Endothelial cell (in vitro differentiated cells): Measurements from ENCODE around the gene OR2G6. TPM values are rescaled to one million over a fixed set of nuclear protein-coding genes. Genes with fewer than 3 reads are reported as not detected.
"Not testable (repeated sequence)": the region's sequence is repeated elsewhere in the genome, so short reads cannot be mapped to it uniquely, and the experiment has no call there.

Experiments
- DNase-seq: peaks from one replicate; pipeline ENCODE4 v3.0.0; 2021; ENCODE audit warnings: low spot score
- H3K27ac Mint-ChIP-seq: one replicate; pipeline ENCODE4 v1.8.0; 2021; ENCODE audit warnings: mixed read lengths, inconsistent platforms; ENCODE audit not compliant: unreplicated experiment
- H3K27me3 Mint-ChIP-seq: one replicate; pipeline ENCODE4 v1.8.0; 2021; ENCODE audit warnings: mild to moderate bottlenecking, moderate library complexity, mixed read lengths, inconsistent platforms; ENCODE audit not compliant: unreplicated experiment
- H3K36me3 Mint-ChIP-seq: one replicate; pipeline ENCODE4 v1.8.0; 2021; ENCODE audit warnings: mild to moderate bottlenecking, low read depth, mixed read lengths, inconsistent platforms; ENCODE audit not compliant: unreplicated experiment
- H3K4me1 Mint-ChIP-seq: one replicate; pipeline ENCODE4 v1.8.0; 2021; ENCODE audit warnings: mild to moderate bottlenecking, mixed read lengths, inconsistent platforms; ENCODE audit not compliant: unreplicated experiment
- H3K4me3 Mint-ChIP-seq: one replicate; pipeline ENCODE4 v1.8.0; 2021; ENCODE audit warnings: mild to moderate bottlenecking, mixed read lengths, inconsistent platforms; ENCODE audit not compliant: unreplicated experiment
- H3K9me3 Mint-ChIP-seq: one replicate; pipeline ENCODE4 v1.8.0; 2021; ENCODE audit warnings: mixed read lengths, inconsistent platforms; ENCODE audit not compliant: unreplicated experiment
- CTCF ChIP-seq: fragments of 200-600 bp; sonication (generic); IDR thresholded peaks from one replicate; pipeline ENCODE4 v1.5.0; 2021; ENCODE audit warnings: antibody characterized with exemption; ENCODE audit not compliant: unreplicated experiment
- total RNA-seq: library from RNA; stranded (reverse); fragmentation: NEBNext Ultra II Directional; extraction: Animal tissue kit (Norgen Biotek cat#: 25700); gene quantifications from one replicate; pipeline ENCODE4 v1.2.1, GENCODE V29; 2021; ENCODE audit not compliant: unreplicated experiment

Gene OR2G6
- total RNA-seq, 1 donor from 2014 or later: not detected

GRCh38 chr1:248521856-248522255, 14.0 kb downstream of the OR2G6 start:
- Mint-ChIP-seq H3K27me3 (no peaks in the 10 kb centered on the region), H3K4me3 (no peak overlapping the region), H3K9me3 (peaks cover 10% of the 10 kb centered on the region), H3K27ac (no peak overlapping the region), H3K4me1 (no peaks in the 10 kb centered on the region), H3K36me3 (no peaks in the 10 kb centered on the region)
- no peak for DNase-seq
- no peak for TF ChIP-seq CTCF

GRCh38 chr1:248537449-248537848, 29.6 kb downstream of the OR2G6 start:
- not testable (repeated sequence) for H3K36me3 Mint-ChIP-seq, H3K27ac Mint-ChIP-seq, H3K27me3 Mint-ChIP-seq, H3K4me3 Mint-ChIP-seq, H3K9me3 Mint-ChIP-seq, H3K4me1 Mint-ChIP-seq, DNase-seq

- not testable (repeated sequence) for H3K9me3 Mint-ChIP-seq, H3K4me3 Mint-ChIP-seq, H3K4me1 Mint-ChIP-seq, DNase-seq, H3K27me3 Mint-ChIP-seq, H3K36me3 Mint-ChIP-seq, H3K27ac Mint-ChIP-seq
These were observed 39.5 kb downstream of the OR2G6 start for GRCh38 chr1:248547383-248547782.

- not testable (repeated sequence) for H3K4me1 Mint-ChIP-seq, H3K27ac Mint-ChIP-seq, H3K9me3 Mint-ChIP-seq, H3K36me3 Mint-ChIP-seq, DNase-seq, H3K27me3 Mint-ChIP-seq, H3K4me3 Mint-ChIP-seq
These were observed 43.2 kb downstream of the OR2G6 start for GRCh38 chr1:248551027-248551426.

GRCh38 chr1:248562672-248563071, 54.8 kb downstream of the OR2G6 start, which contains the start of gene OR2T29:
Gene OR2T29 (minus strand): TSS chr1:248562772. CDS start chr1:248559491, 3,281 bp downstream.
- H3K9me3 Mint-ChIP-seq, DNase-seq, H3K27me3 Mint-ChIP-seq, H3K4me3 Mint-ChIP-seq, H3K36me3 Mint-ChIP-seq, H3K4me1 Mint-ChIP-seq, H3K27ac Mint-ChIP-seq: not testable (repeated sequence)

GRCh38 chr1:248565530-248566373, 57.9 kb downstream of the OR2G6 start:
- not testable (repeated sequence) for DNase-seq, H3K4me1 Mint-ChIP-seq, H3K27ac Mint-ChIP-seq, H3K36me3 Mint-ChIP-seq, H3K27me3 Mint-ChIP-seq, H3K9me3 Mint-ChIP-seq, H3K4me3 Mint-ChIP-seq

GRCh38 chr1:248569049-248569448, 61.2 kb downstream of the OR2G6 start:
- H3K4me3 Mint-ChIP-seq, DNase-seq, H3K9me3 Mint-ChIP-seq, H3K27ac Mint-ChIP-seq, H3K36me3 Mint-ChIP-seq, H3K4me1 Mint-ChIP-seq, H3K27me3 Mint-ChIP-seq: not testable (repeated sequence)

GRCh38 chr1:248570811-248571210, 62.9 kb downstream of the OR2G6 start:
- DNase-seq, H3K4me3 Mint-ChIP-seq, H3K4me1 Mint-ChIP-seq, H3K9me3 Mint-ChIP-seq, H3K36me3 Mint-ChIP-seq, H3K27me3 Mint-ChIP-seq, H3K27ac Mint-ChIP-seq: not testable (repeated sequence)

GRCh38 chr1:248572049-248572448, 64.2 kb downstream of the OR2G6 start:
- H3K27me3 Mint-ChIP-seq, H3K4me3 Mint-ChIP-seq, H3K27ac Mint-ChIP-seq, H3K9me3 Mint-ChIP-seq, H3K36me3 Mint-ChIP-seq, H3K4me1 Mint-ChIP-seq, DNase-seq: not testable (repeated sequence)

GRCh38 chr1:248573856-248574255, 66.0 kb downstream of the OR2G6 start:
- not testable (repeated sequence) for H3K4me1 Mint-ChIP-seq, H3K4me3 Mint-ChIP-seq, H3K27ac Mint-ChIP-seq, H3K36me3 Mint-ChIP-seq, H3K27me3 Mint-ChIP-seq, H3K9me3 Mint-ChIP-seq, DNase-seq

GRCh38 chr1:248574657-248575056, 66.8 kb downstream of the OR2G6 start, which contains the start of gene OR2T34:
Gene OR2T34 (minus strand): TSS chr1:248574757. CDS start chr1:248574757, 0 bp downstream.
- not testable (repeated sequence) for H3K27me3 Mint-ChIP-seq, H3K36me3 Mint-ChIP-seq, H3K27ac Mint-ChIP-seq

More at GRCh38 chr1:248574657-248575056, 66.8 kb downstream of the OR2G6 start, which contains the start of gene OR2T34:
- DNase-seq, H3K4me1 Mint-ChIP-seq, H3K4me3 Mint-ChIP-seq: not testable (repeated sequence)
- H3K9me3 Mint-ChIP-seq: peaks cover 10% of the 10 kb centered on the region
